ENCODE measurements around the gene NRL.

NRL gene

GRCh38 chr14:24058260-24058950 is 56.3 kb downstream of the NRL start:
- no peaks in the 10 kb centered on the region for H3K27me3 ChIP-seq (ENCODE audit: low read depth, low read length)
- no peaks in the 10 kb centered on the region for H3K36me3 ChIP-seq (replicated peaks; ENCODE audit: low read depth, low read length)
- no peaks in the 10 kb centered on the region for H3K4me1 ChIP-seq (ENCODE audit: low read length)
- H3K4me2 ChIP-seq (ENCODE audit: low read length): no peak overlapping the region
- H3K79me2 ChIP-seq (ENCODE audit: low read length): no peaks in the 10 kb centered on the region
- no peaks in the 10 kb centered on the region for H3K9me3 ChIP-seq (ENCODE audit: insufficient read depth, low read length)
- H3K27ac ChIP-seq (ENCODE audit: low read length): no peak overlapping the region
- H3K4me3 ChIP-seq (ENCODE audit: low read length): no peak overlapping the region
- H4K20me1 ChIP-seq (ENCODE audit: insufficient read depth, low read length): 0 out of 2 replicates have a peak, but pooled peaks cover under 1% of the 10 kb centered on the region
- TF ChIP-seq EZH2phosphoT487 (IDR thresholded peaks at IDR 0.05; ENCODE audit: low read depth): no peak
- TF ChIP-seq, protein P1, sequence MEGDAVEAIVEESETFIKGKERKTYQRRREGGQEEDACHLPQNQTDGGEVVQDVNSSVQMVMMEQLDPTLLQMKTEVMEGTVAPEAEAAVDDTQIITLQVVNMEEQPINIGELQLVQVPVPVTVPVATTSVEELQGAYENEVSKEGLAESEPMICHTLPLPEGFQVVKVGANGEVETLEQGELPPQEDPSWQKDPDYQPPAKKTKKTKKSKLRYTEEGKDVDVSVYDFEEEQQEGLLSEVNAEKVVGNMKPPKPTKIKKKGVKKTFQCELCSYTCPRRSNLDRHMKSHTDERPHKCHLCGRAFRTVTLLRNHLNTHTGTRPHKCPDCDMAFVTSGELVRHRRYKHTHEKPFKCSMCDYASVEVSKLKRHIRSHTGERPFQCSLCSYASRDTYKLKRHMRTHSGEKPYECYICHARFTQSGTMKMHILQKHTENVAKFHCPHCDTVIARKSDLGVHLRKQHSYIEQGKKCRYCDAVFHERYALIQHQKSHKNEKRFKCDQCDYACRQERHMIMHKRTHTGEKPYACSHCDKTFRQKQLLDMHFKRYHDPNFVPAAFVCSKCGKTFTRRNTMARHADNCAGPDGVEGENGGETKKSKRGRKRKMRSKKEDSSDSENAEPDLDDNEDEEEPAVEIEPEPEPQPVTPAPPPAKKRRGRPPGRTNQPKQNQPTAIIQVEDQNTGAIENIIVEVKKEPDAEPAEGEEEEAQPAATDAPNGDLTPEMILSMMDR (IDR thresholded peaks at IDR 0.05; ENCODE audit: low read depth, low read length): peak; percentile 52
- no peak overlapping the region for H3K9ac ChIP-seq (ENCODE audit: low read length)
- H2AFZ ChIP-seq (ENCODE audit: low read depth, low read length): no peak overlapping the region

DNA sequence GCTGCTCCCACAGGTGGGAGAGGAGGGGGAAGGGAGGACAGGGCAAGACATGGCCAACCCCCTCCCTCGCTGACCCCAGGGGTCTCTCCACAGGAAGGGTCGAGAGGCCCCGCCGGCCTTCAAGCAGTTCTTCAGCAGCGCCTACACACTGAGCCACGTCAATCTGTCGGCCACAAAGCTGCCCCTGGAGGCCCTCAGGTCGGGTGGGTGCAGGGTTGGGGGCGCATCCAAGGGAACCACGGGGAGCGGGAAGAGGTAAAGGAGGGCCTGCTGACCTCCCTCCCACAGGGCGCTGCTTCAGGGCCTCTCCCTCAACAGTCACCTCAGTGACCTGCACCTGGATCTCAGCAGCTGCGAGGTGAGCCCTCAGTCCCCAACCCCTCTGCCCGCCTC is 56.9 kb downstream of the NRL start:
- no peak overlapping the region for H3K27ac ChIP-seq (ENCODE audit: low read length)
- peaks cover 5% of the 10 kb centered on the region; the same call in 1 of the 2 replicates for H4K20me1 ChIP-seq (ENCODE audit: insufficient read depth, low read length)
- H3K4me2 ChIP-seq (ENCODE audit: low read length): no peak overlapping the region
- no peak for TF ChIP-seq EZH2phosphoT487 (IDR thresholded peaks at IDR 0.05; ENCODE audit: low read depth)
- TF ChIP-seq, protein P1 (IDR thresholded peaks at IDR 0.05; ENCODE audit: low read depth, low read length): no peak
- no peaks in the 10 kb centered on the region for H3K9me3 ChIP-seq (ENCODE audit: insufficient read depth, low read length)
- no peaks in the 10 kb centered on the region; the same call in 1 of the 2 replicates for H3K4me1 ChIP-seq (ENCODE audit: low read length)
- no peak overlapping the region for H2AFZ ChIP-seq (ENCODE audit: low read depth, low read length)
- no peaks in the 10 kb centered on the region for H3K36me3 ChIP-seq (replicated peaks; ENCODE audit: low read depth, low read length)
- H3K79me2 ChIP-seq (ENCODE audit: low read length): no peaks in the 10 kb centered on the region
- no peaks in the 10 kb centered on the region for H3K27me3 ChIP-seq (ENCODE audit: low read depth, low read length)
- no peak overlapping the region for H3K4me3 ChIP-seq (ENCODE audit: low read length)
- H3K9ac ChIP-seq (ENCODE audit: low read length): no peak overlapping the region

DNA sequence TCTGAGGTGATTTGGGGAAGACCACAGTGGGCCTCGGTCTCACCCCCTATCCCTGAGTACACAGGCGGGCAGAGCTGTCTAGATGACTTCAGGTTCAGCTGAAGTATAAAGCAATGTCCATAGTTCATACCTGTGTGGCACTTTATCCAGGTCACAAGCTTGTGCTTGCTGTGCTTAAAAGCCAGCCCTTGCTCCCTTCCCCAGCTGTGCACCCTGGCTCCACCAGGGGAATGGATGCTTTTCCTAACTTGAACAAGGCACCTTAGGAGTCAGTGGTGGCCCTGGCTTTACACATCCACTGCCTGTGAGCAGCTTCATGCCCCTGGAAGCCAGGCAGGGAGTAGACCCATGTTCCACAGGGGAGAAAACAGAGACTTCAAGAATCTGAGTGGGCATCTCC is 57.5 kb downstream of the NRL start:
- Histone ChIP-seq H3K4me1 (ENCODE audit: low read length) (peaks cover 4% of the 10 kb centered on the region), H4K20me1 (ENCODE audit: insufficient read depth, low read length) (peaks cover 5% of the 10 kb centered on the region; the same call in 1 of the 2 replicates), H3K27ac (ENCODE audit: low read length) (no peak overlapping the region), H3K27me3 (ENCODE audit: low read depth, low read length) (no peaks in the 10 kb centered on the region), H3K9ac (ENCODE audit: low read length) (no peak overlapping the region), H2AFZ (ENCODE audit: low read depth, low read length) (no peak overlapping the region), H3K9me3 (ENCODE audit: insufficient read depth, low read length) (no peaks in the 10 kb centered on the region), H3K79me2 (ENCODE audit: low read length) (no peaks in the 10 kb centered on the region), H3K4me3 (ENCODE audit: low read length) (no peak overlapping the region), H3K36me3 (replicated peaks; ENCODE audit: low read depth, low read length) (no peaks in the 10 kb centered on the region), H3K4me2 (ENCODE audit: low read length) (no peak overlapping the region)
- no peak for TF ChIP-seq EZH2phosphoT487 (IDR thresholded peaks at IDR 0.05; ENCODE audit: low read depth)
- TF ChIP-seq, protein P1 (IDR thresholded peaks at IDR 0.05; ENCODE audit: low read depth, low read length): no peak

DNA sequence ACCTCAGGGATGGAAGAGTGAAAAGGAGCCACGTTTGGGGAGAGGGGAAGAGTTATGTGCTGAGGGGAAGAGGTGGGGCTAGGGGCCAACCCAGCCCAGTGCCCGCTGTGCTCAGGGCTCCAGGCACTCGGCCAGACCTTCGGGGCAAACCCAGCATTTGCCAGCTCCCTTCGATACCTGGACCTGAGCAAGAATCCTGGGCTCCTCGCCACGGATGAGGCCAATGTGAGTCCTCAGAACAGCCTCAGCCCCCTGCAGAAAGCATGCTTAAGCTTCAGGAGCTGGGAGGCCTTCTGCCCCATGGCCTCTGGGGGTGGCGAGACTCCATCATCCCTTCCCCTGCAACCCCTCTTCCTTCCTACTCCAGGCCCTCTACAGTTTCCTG is 58.0 kb downstream of the NRL start:
- Histone ChIP-seq H3K27ac (ENCODE audit: low read length) (no peak overlapping the region), H3K4me2 (ENCODE audit: low read length) (no peak overlapping the region), H3K36me3 (replicated peaks; ENCODE audit: low read depth, low read length) (no peaks in the 10 kb centered on the region), H3K9ac (ENCODE audit: low read length) (no peak overlapping the region), H3K9me3 (ENCODE audit: insufficient read depth, low read length) (no peaks in the 10 kb centered on the region), H3K4me1 (ENCODE audit: low read length) (peaks cover 4% of the 10 kb centered on the region), H2AFZ (ENCODE audit: low read depth, low read length) (no peak overlapping the region), H3K79me2 (ENCODE audit: low read length) (no peaks in the 10 kb centered on the region), H4K20me1 (ENCODE audit: insufficient read depth, low read length) (peaks cover 5% of the 10 kb centered on the region; the same call in 1 of the 2 replicates), H3K4me3 (ENCODE audit: low read length) (no peak overlapping the region), H3K27me3 (ENCODE audit: low read depth, low read length) (no peaks in the 10 kb centered on the region)
- no peak for TF ChIP-seq EZH2phosphoT487 (IDR thresholded peaks at IDR 0.05; ENCODE audit: low read depth)
- TF ChIP-seq, protein P1 (IDR thresholded peaks at IDR 0.05; ENCODE audit: low read depth, low read length): no peak
